Neural cell (in vitro differentiated cells): ENCODE results near the gene IL17D. TPM values are rescaled to one million over a fixed set of nuclear protein-coding genes. Genes with fewer than 3 reads are reported as not detected.

Experiments used
- H2AFZ ChIP-seq: fragments of 200-600, 300-800 bp; sonication (generic), shearing (Covaris generic); 2 replicates; pipeline ENCODE4 v1.6.0; 2014; ENCODE audit warnings: low read depth, mild to moderate bottlenecking, antibody characterized with exemption, low read length, moderate library complexity
- H3F3A ChIP-seq: fragments of 200-600 bp; shearing (Covaris generic); 2 replicates; pipeline ENCODE4 v1.6.1; 2016; ENCODE audit warnings: mild to moderate bottlenecking, moderate library complexity, mixed read lengths, antibody characterized with exemption, low read length; ENCODE audit not compliant: insufficient read depth, poor library complexity, severe bottlenecking
- H3K27ac ChIP-seq: fragments of 200-600, 300-800 bp; sonication (generic), shearing (Covaris generic); 2 replicates; pipeline ENCODE4 v1.5.1; 2014; ENCODE audit warnings: mild to moderate bottlenecking, low read length, moderate library complexity
- H3K27me3 ChIP-seq: fragments of 300-800, 200-600 bp; sonication (generic), shearing (Covaris generic); 2 replicates; pipeline ENCODE4 v1.6.0; 2014; ENCODE audit warnings: mild to moderate bottlenecking, low read depth, low read length, moderate library complexity; ENCODE audit not compliant: insufficient read depth
- H3K36me3 ChIP-seq: fragments of 300-800, 200-600 bp; sonication (generic), shearing (Covaris generic); 2 replicates; pipeline ENCODE4 v1.5.1; 2014; ENCODE audit warnings: mild to moderate bottlenecking, antibody characterized with exemption, low read length, moderate library complexity; ENCODE audit not compliant: insufficient read depth
- H3K4me2 ChIP-seq: fragments of 300-800, 200-600 bp; sonication (generic), shearing (Covaris generic); 2 replicates; pipeline ENCODE4 v1.6.0; 2014; ENCODE audit warnings: mild to moderate bottlenecking, low read length
- H3K4me3 ChIP-seq: fragments of 300-800, 200-600 bp; sonication (generic), shearing (Covaris generic); 2 replicates; pipeline ENCODE4 v1.5.1; 2014; ENCODE audit warnings: mild to moderate bottlenecking, low read length, moderate library complexity
- H3K79me2 ChIP-seq: fragments of 200-600 bp; shearing (Covaris generic); replicated peaks from 2 replicates; pipeline ENCODE4 v1.6.0; 2014; ENCODE audit warnings: mild to moderate bottlenecking, low read length, moderate library complexity; ENCODE audit not compliant: insufficient read depth
- H3K9ac ChIP-seq: fragments of 300-800, 200-600 bp; sonication (generic), shearing (Covaris generic); 2 replicates; pipeline ENCODE4 v1.6.1; 2016; ENCODE audit warnings: mild to moderate bottlenecking, low read length, mixed read lengths
- H3K9me2 ChIP-seq: fragments of 200-600 bp; shearing (Covaris generic); 2 replicates; pipeline ENCODE4 v1.6.1; 2016; ENCODE audit warnings: mild to moderate bottlenecking, low read length, mixed read lengths; ENCODE audit not compliant: insufficient read depth
- H3K9me3 ChIP-seq: fragments of 200-600, 300-800 bp; sonication (generic), shearing (Covaris generic); 2 replicates; pipeline ENCODE4 v1.6.1; 2016; ENCODE audit warnings: mild to moderate bottlenecking, mixed run types, low read length, moderate library complexity, mixed read lengths
- H4K20me1 ChIP-seq: fragments of 200-600 bp; shearing (Covaris generic); 2 replicates; pipeline ENCODE4 v1.6.1; 2016; ENCODE audit warnings: mild to moderate bottlenecking, mixed run types; ENCODE audit not compliant: insufficient read depth
- CTCF ChIP-seq: fragments of 450-650 bp; IDR thresholded peaks from 2 replicates; pipeline ENCODE4 v1.5.1; 2014; ENCODE audit warnings: antibody characterized with exemption, mild to moderate bottlenecking, moderate library complexity; ENCODE audit not compliant: poor library complexity, severe bottlenecking
- EP300 ChIP-seq: fragments of 450-650 bp; conservative IDR thresholded peaks from 2 replicates; pipeline ENCODE4 v1.6.1; 2014; ENCODE audit warnings: antibody characterized with exemption, mild to moderate bottlenecking, moderate library complexity; ENCODE audit not compliant: poor library complexity, severe bottlenecking
- EZH2 ChIP-seq: fragments of 200-600, 300-800 bp; shearing (Covaris generic), sonication (generic); IDR thresholded peaks from 2 replicates; pipeline ENCODE4 v1.6.1; 2014; ENCODE audit warnings: antibody characterized with exemption, low read length, borderline replicate concordance, mild to moderate bottlenecking; ENCODE audit not compliant: insufficient read depth, poor library complexity, severe bottlenecking
- MXI1 ChIP-seq: fragments of 450-650 bp; conservative IDR thresholded peaks from 2 replicates; pipeline ENCODE4 v1.6.1; 2014; ENCODE audit warnings: antibody characterized with exemption, mild to moderate bottlenecking; ENCODE audit not compliant: poor library complexity, severe bottlenecking
- POLR2AphosphoS5 ChIP-seq: IDR thresholded peaks from 2 replicates; pipeline ENCODE4 v1.6.1; 2012
- RAD21 ChIP-seq: fragments of 450-650 bp; conservative IDR thresholded peaks from 2 replicates; pipeline ENCODE4 v1.6.1; 2014; ENCODE audit warnings: antibody characterized with exemption, mild to moderate bottlenecking, moderate library complexity
- REST ChIP-seq: IDR thresholded peaks from 2 replicates; pipeline ENCODE4 v1.6.1; 2012; ENCODE audit warnings: borderline replicate concordance
- SMC3 ChIP-seq: fragments of 450-650 bp; conservative IDR thresholded peaks from 2 replicates; pipeline ENCODE4 v1.6.1; 2014; ENCODE audit warnings: antibody characterized with exemption, mild to moderate bottlenecking, moderate library complexity; ENCODE audit not compliant: poor library complexity
- TAF1 ChIP-seq: IDR thresholded peaks from 2 replicates; pipeline ENCODE4 v1.6.1; 2012; ENCODE audit warnings: low read depth
- polyA minus RNA-seq: library from RNA; depleted of rRNA, polyadenylated mRNA; stranded (reverse); fragments of >200 nt; gene quantifications from 2 replicates; pipeline ENCODE4 v1.2.3, GENCODE V29; 2014
- polyA plus RNA-seq: library from polyadenylated mRNA; depleted of rRNA; stranded (reverse); fragments of >200 nt; gene quantifications from 2 replicates; pipeline ENCODE4 v1.2.3, GENCODE V29; 2014

IL17D gene, protein sequence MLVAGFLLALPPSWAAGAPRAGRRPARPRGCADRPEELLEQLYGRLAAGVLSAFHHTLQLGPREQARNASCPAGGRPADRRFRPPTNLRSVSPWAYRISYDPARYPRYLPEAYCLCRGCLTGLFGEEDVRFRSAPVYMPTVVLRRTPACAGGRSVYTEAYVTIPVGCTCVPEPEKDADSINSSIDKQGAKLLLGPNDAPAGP
- polyA plus RNA-seq = 14.5 and 17.5 TPM in 2 replicates
- 14.1 and 15.3 TPM in 2 replicates for polyA minus RNA-seq

GRCh38 chr13:20702915-20703779 lies at the start of gene IL17D:
Gene IL17D (plus strand): TSS chr13:20703699. CDS start chr13:20704002, 303 bp downstream.
- Histone ChIP-seq H2AFZ (peak within 1 kb of the TSS; percentile 65), H3K36me3 (no peaks in the 10 kb centered on the region), H3K27ac (peak within 1 kb of the TSS; percentile 57), H4K20me1 (no peaks in the 10 kb centered on the region), H3K9me3 (no peaks in the 10 kb centered on the region), H3K27me3 (no peaks in the 10 kb centered on the region), H3K9ac (peak within 1 kb of the TSS; percentile 84), H3K79me2 (no peaks in the 10 kb centered on the region), H3K9me2 (no peaks in the 10 kb centered on the region), H3K4me2 (peak within 1 kb of the TSS; percentile 72), H3K4me3 (peak within 1 kb of the TSS; percentile 97), H3F3A (no peaks in the 10 kb centered on the region)
- TF ChIP-seq REST (peak; percentile 19), MXI1 (peak; percentile 48), SMC3 (no peak), RAD21 (peak; percentile 16), POLR2AphosphoS5 (peak; percentile 14), CTCF (peak; percentile 37)

GRCh38 chr13:20654156-20654555 lies 49.3 kb upstream of the IL17D start:
- H3F3A ChIP-seq = no peaks in the 10 kb centered on the region
- no peak overlapping the region for H2AFZ ChIP-seq
- no peaks in the 10 kb centered on the region for H3K79me2 ChIP-seq
- no peaks in the 10 kb centered on the region for H4K20me1 ChIP-seq
- H3K9me3 ChIP-seq = no peaks in the 10 kb centered on the region
- H3K9ac ChIP-seq = no peak overlapping the region
- H3K9me2 ChIP-seq = no peaks in the 10 kb centered on the region
- H3K4me3 ChIP-seq = no peak overlapping the region
- no peak overlapping the region for H3K4me2 ChIP-seq
- H3K27ac ChIP-seq = no peak overlapping the region
- no peaks in the 10 kb centered on the region for H3K27me3 ChIP-seq
- TF ChIP-seq EZH2 (no peak), POLR2AphosphoS5 (no peak), RAD21 (no peak), CTCF (no peak), TAF1 (no peak), SMC3 (no peak), EP300 (no peak), MXI1 (no peak), REST (no peak)
- no peaks in the 10 kb centered on the region for H3K36me3 ChIP-seq
